HepG2 (cell line): Measurements from ENCODE around the gene PIMREG.

Experiments
- CBX2 ChIP-seq, 2 experiments: fragments of 200-600 bp in 1 of 2; sonication (generic); formaldehyde crosslinking in 1 of 2; IDR thresholded peaks; 2 replicates each; pipeline versions ENCODE4 v1.7.0 to v1.8.1; 2018 to 2022; ENCODE audit warnings: low read depth in 2 of 2, low read length in 1 of 2, mild to moderate bottlenecking in 1 of 2, missing genetic modification reagents in 1 of 2
- CEBPG ChIP-seq: IDR thresholded peaks from 2 replicates; pipeline ENCODE4 v1.6.1; 2016
- CTCF ChIP-seq: sonication (generic); formaldehyde crosslinking; IDR thresholded peaks from 2 replicates; pipeline ENCODE4 v1.5.0; 2020; ENCODE audit warnings: mild to moderate bottlenecking, missing genetic modification reagents, moderate library complexity
- GLI4 ChIP-seq: sonication (generic); formaldehyde crosslinking; IDR thresholded peaks from 2 replicates; pipeline ENCODE4 v1.5.1; 2020; ENCODE audit warnings: missing genetic modification reagents, mild to moderate bottlenecking, moderate library complexity, borderline replicate concordance
- HES4 ChIP-seq: sonication (generic); formaldehyde crosslinking; IDR thresholded peaks from 2 replicates; pipeline ENCODE4 v1.9.0; 2021; ENCODE audit warnings: mild to moderate bottlenecking, missing genetic modification reagents, borderline replicate concordance
- MAX ChIP-seq: IDR thresholded peaks from 2 replicates; pipeline ENCODE4 v1.6.1; 2012; ENCODE audit warnings: inconsistent platforms
- NFE2L2 ChIP-seq: fragments of 150-350 bp; IDR thresholded peaks from 2 replicates; pipeline ENCODE4 v1.6.1; 2014; ENCODE audit warnings: low read length
- POLR2AphosphoS5 ChIP-seq: IDR thresholded peaks from 2 replicates; pipeline ENCODE4 v1.6.1; 2012; ENCODE audit warnings: low read depth, low read length
- TRIM24 ChIP-seq: sonication (generic); formaldehyde crosslinking; IDR thresholded peaks from 2 replicates; pipeline ENCODE4 v1.8.0; 2022; ENCODE audit warnings: mild to moderate bottlenecking, missing genetic modification reagents
- ZNF180 ChIP-seq: sonication (generic); formaldehyde crosslinking; IDR thresholded peaks from 2 replicates; pipeline ENCODE4 v1.4.0; 2020; ENCODE audit warnings: low read depth, missing genetic modification reagents, borderline replicate concordance
- ZNF329 ChIP-seq: sonication (generic); formaldehyde crosslinking; IDR thresholded peaks from 2 replicates; pipeline ENCODE4 v1.9.0; 2021; ENCODE audit warnings: low read depth, mild to moderate bottlenecking, missing genetic modification reagents
- TF ChIP-seq, protein P1 (sequence below): IDR thresholded peaks from 2 replicates; pipeline ENCODE4 v1.6.1; 2016; ENCODE audit warnings: mild to moderate bottlenecking

GRCh38 chr17:6454495-6455320 is 10.5 kb downstream of the PIMREG start:
- TF ChIP-seq HES4 (no peak), CTCF (no peak), TRIM24 (no peak), MAX (no peak), POLR2AphosphoS5 (no peak), CBX2 (IDR thresholded peaks at IDR 0.05; ENCODE audit: low read depth, low read length) (no peak), CBX2 (CRISPR knock-in tag; IDR thresholded peaks at IDR 0.05; ENCODE audit: low read depth) (no peak), ZNF180 (no peak), GLI4 (CRISPR knock-in tag) (no peak), NFE2L2 (no peak), ZNF329 (CRISPR knock-in tag) (no peak), CEBPG (no peak)
- TF ChIP-seq, protein P1, sequence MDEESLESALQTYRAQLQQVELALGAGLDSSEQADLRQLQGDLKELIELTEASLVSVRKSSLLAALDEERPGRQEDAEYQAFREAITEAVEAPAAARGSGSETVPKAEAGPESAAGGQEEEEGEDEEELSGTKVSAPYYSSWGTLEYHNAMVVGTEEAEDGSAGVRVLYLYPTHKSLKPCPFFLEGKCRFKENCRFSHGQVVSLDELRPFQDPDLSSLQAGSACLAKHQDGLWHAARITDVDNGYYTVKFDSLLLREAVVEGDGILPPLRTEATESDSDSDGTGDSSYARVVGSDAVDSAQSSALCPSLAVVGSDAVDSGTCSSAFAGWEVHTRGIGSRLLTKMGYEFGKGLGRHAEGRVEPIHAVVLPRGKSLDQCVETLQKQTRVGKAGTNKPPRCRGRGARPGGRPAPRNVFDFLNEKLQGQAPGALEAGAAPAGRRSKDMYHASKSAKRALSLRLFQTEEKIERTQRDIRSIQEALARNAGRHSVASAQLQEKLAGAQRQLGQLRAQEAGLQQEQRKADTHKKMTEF (CRISPR knock-in tag), result no peak
